ENCODE measurements around the gene POLD2.

DNA sequence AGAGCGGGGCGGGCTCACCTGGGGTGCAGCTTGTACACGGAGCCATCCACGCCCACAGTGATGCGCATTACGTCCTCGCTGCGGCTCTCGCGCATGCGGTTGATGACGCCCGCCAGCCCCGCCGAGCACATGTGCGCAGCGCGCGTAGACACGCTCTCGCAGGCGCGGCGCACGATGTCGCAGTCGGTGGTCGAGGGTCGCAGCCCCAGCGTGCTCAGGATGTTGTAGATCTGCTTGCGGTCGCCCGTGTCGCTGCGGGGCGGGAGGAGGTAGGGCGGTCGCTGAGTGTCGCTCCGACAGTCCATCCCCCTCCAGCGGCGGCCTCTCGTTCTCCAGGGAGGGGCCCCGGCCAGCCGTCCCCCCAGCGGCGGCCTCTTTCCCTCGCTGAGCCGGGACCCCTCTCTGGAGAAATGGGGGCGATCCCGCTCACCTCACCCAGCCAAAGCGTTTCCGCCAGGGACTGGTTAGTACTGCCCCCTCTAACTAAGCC is 22.2 kb upstream of the POLD2 start:
- no peak for TF ChIP-seq CTCF (IDR thresholded peaks at IDR 0.05; ENCODE audit: extremely low read depth in 1 of 2, insufficient read depth in 1 of 2, low read depth in 1 of 2, low read length in 2 of 2)
- no peak for TF ChIP-seq JUN (IDR thresholded peaks at IDR 0.05; ENCODE audit: borderline replicate concordance, insufficient read depth, insufficient read length, low read depth)
- TF ChIP-seq POLR2AphosphoS5 (IDR thresholded peaks at IDR 0.05; ENCODE audit: insufficient read depth, low read depth, low read length): no peak
- TF ChIP-seq POLR2A (IDR thresholded peaks at IDR 0.05; ENCODE audit: low read depth, low read length): no peak
- TF ChIP-seq MYC (IDR thresholded peaks at IDR 0.05; ENCODE audit: low read depth, low read length): no peak
- no peak for TF ChIP-seq GATA2 (IDR thresholded peaks at IDR 0.05; ENCODE audit: insufficient read depth, insufficient read length, low read depth, low read length)
